PC-3 (cell line): ENCODE data around the gene LIME1. TPM values are rescaled to one million over a fixed set of nuclear protein-coding genes. Genes with fewer than 3 reads are reported as not detected.

ENCODE experiments used
- ATAC-seq: fragments of 200-7000 bp; cut with Tn5 transposase; 2 replicates; pipeline ENCODE4 v1.9.1; 2020; ENCODE audit warnings: mild to moderate bottlenecking, moderate library complexity
- BruUV-seq: library from RNA; stranded (reverse); fragments of 400-500 nt; replicated peaks from 2 replicates; lab custom pipeline; 2021; lab: Mats Ljungman, UMichigan
- CTCF ChIA-PET: fragments of 300-600 bp; sonication (Branson Sonifier 250); formaldehyde crosslinking; loops from one replicate; lab custom pipeline; 2022; ENCODE audit warnings: antibody characterized with exemption; lab: Charles Lee
- POLR2A ChIA-PET: fragments of 300-600 bp; sonication (Branson Sonifier 250); formaldehyde crosslinking; loops from one replicate; lab custom pipeline; 2022; ENCODE audit warnings: antibody characterized with exemption; ENCODE audit not compliant: unreplicated experiment; lab: Charles Lee
- DNase-seq: peaks from one replicate; pipeline ENCODE4 v3.0.0-alpha.2; 2015
- H2AFZ ChIP-seq: fragments of 300-600 bp; sonication (generic); 2 replicates; pipeline ENCODE4 v1.6.0; 2016; ENCODE audit warnings: antibody characterized with exemption, low read length
- H3F3A ChIP-seq: fragments of 300-600 bp; sonication (generic); one replicate; pipeline ENCODE4 v1.6.0; 2017; ENCODE audit warnings: antibody characterized with exemption, low read length, control low read depth, mild to moderate bottlenecking; ENCODE audit not compliant: unreplicated experiment
- H3K27ac ChIP-seq: fragments of 300-600 bp; sonication (generic); 2 replicates; pipeline ENCODE4 v1.5.1; 2016; ENCODE audit warnings: mild to moderate bottlenecking, low read length
- H3K27me3 ChIP-seq: fragments of 300-600 bp; sonication (generic); 2 replicates; pipeline ENCODE4 v1.6.1; 2016; ENCODE audit warnings: low read length, mixed read lengths
- H3K36me3 ChIP-seq: fragments of 300-600 bp; sonication (generic); 2 replicates; pipeline ENCODE4 v1.6.1; 2016; ENCODE audit warnings: low read depth, mixed run types, low read length, mixed read lengths
- H3K4me1 ChIP-seq: fragments of 300-600 bp; sonication (generic); 2 replicates; pipeline ENCODE4 v1.5.1; 2016; ENCODE audit warnings: low read length; ENCODE audit not compliant: insufficient read depth
- H3K4me2 ChIP-seq: fragments of 300-600 bp; sonication (generic); 2 replicates; pipeline ENCODE4 v1.6.0; 2016; ENCODE audit warnings: low read length
- H3K4me3 ChIP-seq: fragments of 300-600 bp; sonication (generic); 2 replicates; pipeline ENCODE4 v1.5.1; 2016; ENCODE audit warnings: mild to moderate bottlenecking, low read length, mixed read lengths
- H3K79me2 ChIP-seq: fragments of 300-600 bp; sonication (generic); 2 replicates; pipeline ENCODE4 v1.6.1; 2017; ENCODE audit warnings: low read length, mixed read lengths
- H3K9ac ChIP-seq: fragments of 300-600 bp; sonication (generic); 2 replicates; pipeline ENCODE4 v1.6.0; 2016; ENCODE audit warnings: mild to moderate bottlenecking, low read length
- H3K9me2 ChIP-seq: fragments of 300-600 bp; sonication (generic); replicated peaks from 2 replicates; pipeline ENCODE4 v1.6.1; 2016; ENCODE audit warnings: mixed run types, low read length, mixed read lengths
- H3K9me3 ChIP-seq: fragments of 300-600 bp; sonication (generic); 2 replicates; pipeline ENCODE4 v1.6.1; 2016; ENCODE audit warnings: low read length, mixed read lengths
- H4K20me1 ChIP-seq: fragments of 300-600 bp; sonication (generic); 2 replicates; pipeline ENCODE4 v1.6.1; 2016; ENCODE audit warnings: low read length, mixed read lengths
- CTCF ChIP-seq: fragments of 300-600 bp; sonication (generic); conservative IDR thresholded peaks from 2 replicates; pipeline ENCODE4 v1.5.1; 2017; ENCODE audit warnings: antibody characterized with exemption, low read depth, mild to moderate bottlenecking, low read length
- EZH2 ChIP-seq: fragments of 300-600 bp; sonication (generic); IDR thresholded peaks from one replicate; pipeline ENCODE4 v1.6.1; 2017; ENCODE audit warnings: antibody characterized with exemption, mild to moderate bottlenecking, low read length; ENCODE audit not compliant: unreplicated experiment
- EZH2phosphoT487 ChIP-seq: fragments of 300-600 bp; sonication (generic); IDR thresholded peaks from 2 replicates; pipeline ENCODE4 v1.6.1; 2018; ENCODE audit warnings: mild to moderate bottlenecking, antibody characterized with exemption, low read length, borderline replicate concordance
- intact Hi-C: fragments of 100-400 bp; cut with micrococcal nuclease; formaldehyde crosslinking; loops from 2 replicates; pipeline ENCODE4 v1.9.0; 2023
- total RNA-seq: library from RNA; depleted of rRNA; stranded (reverse); fragments of >200 nt; gene quantifications from 2 replicates; pipeline ENCODE4 v1.2.3, GENCODE V29; 2014

Gene LIME1
- total RNA-seq, 1 experiment from 2014 or later, result 17.3 TPM

- no peak overlapping the region for H3K4me3 ChIP-seq
- no peak overlapping the region for H3K27ac ChIP-seq
- POLR2A ChIA-PET, result interaction anchor here (0.7 kb wide), 1 partner anchor 42 kb away, joined by 3 read pairs; no protein-coding TSS in a partner anchor
- no peaks in the 10 kb centered on the region for H4K20me1 ChIP-seq
- intact Hi-C loops, result no loop called here
- no peaks in the 10 kb centered on the region for H3F3A ChIP-seq
- no peaks in the 10 kb centered on the region for H3K9me2 ChIP-seq
- CTCF ChIA-PET, result no interaction called here
- H3K27me3 ChIP-seq, result no peaks in the 10 kb centered on the region
- no peaks in the 10 kb centered on the region for H3K79me2 ChIP-seq
- H2AFZ ChIP-seq, result no peak overlapping the region
- H3K4me2 ChIP-seq, result no peak overlapping the region
- no peaks in the 10 kb centered on the region for H3K36me3 ChIP-seq
- no TSS peak for BruUV-seq
- DNase-seq (no peak), ATAC-seq (no peak)
- H3K4me1 ChIP-seq, result no peaks in the 10 kb centered on the region
- H3K9ac ChIP-seq, result no peak overlapping the region
- TF ChIP-seq EZH2 (no peak), CTCF (no peak), EZH2phosphoT487 (no peak)
- no peaks in the 10 kb centered on the region for H3K9me3 ChIP-seq
Observed at GRCh38 chr20:63749597-63750508, 13.4 kb downstream of the LIME1 start.

- no peaks in the 10 kb centered on the region for H4K20me1 ChIP-seq
- H3K79me2 ChIP-seq, result no peaks in the 10 kb centered on the region
- CTCF ChIA-PET, result no interaction called here
- no peaks in the 10 kb centered on the region for H3K9me3 ChIP-seq
- intact Hi-C loops, result no loop called here
- POLR2A ChIA-PET, result no interaction called here
- ATAC-seq, result no peak
- no peak overlapping the region for H3K4me2 ChIP-seq
- DNase-seq, result no peak
- H3K9me2 ChIP-seq, result no peaks in the 10 kb centered on the region
- no peak overlapping the region for H2AFZ ChIP-seq
- H3K27me3 ChIP-seq, result no peaks in the 10 kb centered on the region
- H3K36me3 ChIP-seq, result no peaks in the 10 kb centered on the region
- no peak for TF ChIP-seq CTCF
- TF ChIP-seq EZH2phosphoT487, result no peak
- no peak for TF ChIP-seq EZH2
- no peaks in the 10 kb centered on the region for H3F3A ChIP-seq
- no peak overlapping the region for H3K27ac ChIP-seq
- no peak overlapping the region for H3K9ac ChIP-seq
- no TSS peak for BruUV-seq
- no peaks in the 10 kb centered on the region for H3K4me1 ChIP-seq
- H3K4me3 ChIP-seq, result no peak overlapping the region
Observed at GRCh38 chr20:63750807-63751470, 14.5 kb downstream of the LIME1 start.
